ENCODE results near the gene ZNF618.

ZNF618 gene

DNA sequence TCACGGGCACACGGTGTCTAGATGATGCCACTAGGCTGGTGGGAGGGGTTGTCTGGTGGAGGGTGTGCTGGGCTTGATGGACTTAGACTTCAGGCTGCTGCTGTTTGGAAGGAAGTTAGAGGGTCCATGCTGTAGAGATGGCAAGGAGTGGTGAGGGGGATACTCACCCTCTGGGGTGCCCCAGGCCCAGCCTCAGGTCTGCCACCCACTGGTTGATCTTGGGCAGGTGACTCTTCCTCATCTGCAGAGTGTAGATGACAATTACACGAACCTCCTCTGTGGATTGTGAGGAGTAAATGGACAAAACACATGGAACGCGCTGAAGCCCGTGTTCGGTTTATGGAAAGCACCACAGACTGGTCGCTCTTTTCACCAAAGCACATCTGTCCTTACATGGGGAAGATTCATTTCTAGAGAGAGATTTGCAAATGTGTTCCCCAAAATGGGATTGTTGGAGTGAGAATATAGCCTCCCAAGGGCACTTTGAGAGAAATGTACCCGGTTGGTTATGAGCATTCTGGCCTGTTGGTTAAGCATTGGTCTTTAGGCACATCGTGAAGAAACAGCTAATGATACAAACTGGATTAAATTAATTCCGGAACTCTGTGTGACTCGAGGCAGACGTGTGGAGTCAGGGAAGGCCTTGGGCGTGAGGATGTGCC lies 58.2 kb downstream of the ZNF618 start:
- no peak for DNase-seq

DNA sequence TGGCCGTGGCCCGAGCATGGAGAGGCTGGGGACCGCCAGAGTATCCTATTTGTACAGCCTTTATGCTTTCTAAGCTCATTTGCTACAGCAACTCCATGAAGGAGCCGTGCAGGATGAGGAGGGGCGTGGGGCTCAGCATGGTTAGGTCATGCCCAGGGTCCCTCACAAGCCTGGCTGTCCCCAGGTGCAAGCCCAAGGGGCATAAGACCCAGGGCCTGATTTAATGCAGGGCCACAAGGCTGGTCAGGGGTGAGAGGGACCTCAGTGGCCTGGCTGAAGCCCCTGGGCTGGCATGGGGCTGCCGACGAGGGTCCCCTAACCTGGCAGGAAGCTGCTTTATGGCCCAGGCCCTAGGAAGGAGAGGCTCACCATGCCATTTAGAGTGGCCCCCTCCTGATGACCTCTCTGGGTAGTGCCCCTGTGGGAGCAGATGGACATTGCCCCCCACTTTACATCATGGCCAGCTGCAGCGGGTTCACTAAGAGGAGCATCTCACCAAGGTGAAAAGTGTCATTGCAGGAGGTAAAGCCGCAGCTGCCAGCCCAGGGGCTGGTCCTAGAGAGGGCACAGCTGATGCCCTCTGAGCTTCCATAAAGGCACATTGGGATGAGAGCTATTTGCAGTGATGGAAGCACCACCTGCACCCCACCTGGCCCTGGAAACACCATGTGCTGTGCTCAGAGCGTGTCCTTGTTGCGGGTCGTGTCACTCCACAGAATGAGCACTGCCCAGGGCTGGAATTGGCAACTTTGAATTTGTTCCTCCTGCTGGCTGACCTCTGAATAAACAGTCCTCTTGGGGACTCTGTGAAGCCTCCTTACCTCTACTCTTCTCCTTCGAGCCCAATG lies 58.9 kb downstream of the ZNF618 start:
- no peak for DNase-seq

DNA sequence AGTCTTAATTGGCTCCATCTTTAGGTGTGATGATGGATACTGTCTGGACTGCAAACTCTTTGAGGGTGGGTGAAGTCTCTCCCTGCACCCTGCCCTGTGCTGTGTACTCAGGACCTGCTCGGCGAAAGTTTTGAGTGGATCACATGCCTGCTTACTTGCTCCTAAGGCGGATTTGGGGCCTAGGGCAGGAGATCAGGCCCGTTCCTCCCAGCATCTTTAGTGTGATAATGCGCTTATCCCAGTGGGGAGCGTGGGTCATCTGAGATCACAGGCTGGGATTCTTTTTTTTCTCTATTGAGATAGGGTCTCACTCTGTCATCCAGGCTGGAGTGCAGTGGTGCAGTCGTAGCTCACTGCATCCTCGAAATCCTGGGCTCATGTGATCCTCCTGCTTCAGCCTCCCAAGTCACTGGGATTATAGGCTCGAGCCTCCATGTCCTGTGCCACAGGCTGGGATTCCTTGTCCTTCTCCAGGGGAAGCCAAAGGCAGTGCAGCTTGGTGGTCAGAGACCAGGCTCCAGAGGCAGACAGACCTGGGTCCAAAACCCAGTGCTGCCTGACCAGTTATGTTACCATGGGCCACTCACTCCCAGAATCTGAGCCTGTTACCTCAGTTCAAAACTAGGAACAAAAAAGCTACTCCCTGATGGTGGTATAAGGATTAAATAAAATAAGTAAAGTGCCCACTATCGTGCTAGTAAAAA lies 59.7 kb downstream of the ZNF618 start:
- DNase-seq, result no peak

DNA sequence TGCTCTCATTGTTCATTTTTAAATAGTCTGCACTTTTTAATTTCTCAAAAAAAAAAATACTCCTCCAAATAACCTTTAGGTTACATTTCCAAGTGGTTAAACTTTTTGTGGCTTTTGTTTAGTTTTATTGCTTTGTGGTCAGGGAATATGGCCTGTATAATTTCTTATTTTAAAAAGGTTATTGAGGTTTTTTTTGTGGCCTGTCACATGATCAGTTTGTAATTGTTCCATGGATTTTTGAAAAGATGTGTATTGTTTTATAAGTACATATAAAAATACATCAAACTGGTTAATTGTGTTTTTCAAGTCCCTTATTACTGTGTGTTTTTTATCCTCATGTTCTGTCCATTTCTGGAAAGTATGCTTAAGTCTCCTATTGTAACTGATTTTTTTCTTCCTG lies 64.0 kb downstream of the ZNF618 start:
- no peak for DNase-seq

DNA sequence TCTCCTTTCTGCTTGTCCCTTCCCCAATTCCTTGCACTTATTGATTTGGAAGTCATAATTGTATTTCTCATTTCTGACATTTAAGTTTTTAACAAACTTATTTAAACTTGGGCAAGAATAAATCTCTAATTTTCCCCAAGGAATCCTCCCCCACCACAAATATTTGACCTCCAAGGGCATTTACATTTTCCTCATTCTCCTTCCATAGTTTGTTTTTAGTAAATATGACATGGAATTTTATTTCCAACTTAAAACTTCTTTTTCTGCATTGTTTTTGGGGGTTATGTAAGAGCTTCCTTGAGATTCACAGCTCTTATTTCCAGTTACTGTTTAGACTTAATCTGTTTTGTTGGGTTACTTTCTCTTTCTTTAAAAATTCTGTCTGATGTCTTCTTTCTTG lies 64.9 kb downstream of the ZNF618 start:
- no peak for DNase-seq

DNA sequence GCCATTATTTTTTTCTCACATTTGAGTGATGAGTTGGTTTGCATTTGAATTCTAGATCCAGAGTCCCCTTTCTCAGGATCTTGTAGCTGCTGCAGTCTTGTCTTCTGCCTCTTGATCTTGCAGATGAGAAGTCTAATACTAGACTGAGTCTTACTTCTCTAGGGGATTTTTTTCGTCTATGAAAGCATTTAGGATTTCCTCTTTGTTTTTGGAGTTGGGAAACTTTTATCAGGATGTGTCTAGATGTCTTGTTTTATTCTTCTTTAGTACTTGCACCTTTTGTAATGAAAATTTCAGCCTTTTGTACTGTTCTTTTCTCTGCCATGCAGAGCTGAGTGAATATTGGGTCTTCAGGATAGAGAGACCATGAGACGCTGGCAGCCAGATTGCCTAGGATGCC lies 65.4 kb downstream of the ZNF618 start:
- no peak for DNase-seq

DNA sequence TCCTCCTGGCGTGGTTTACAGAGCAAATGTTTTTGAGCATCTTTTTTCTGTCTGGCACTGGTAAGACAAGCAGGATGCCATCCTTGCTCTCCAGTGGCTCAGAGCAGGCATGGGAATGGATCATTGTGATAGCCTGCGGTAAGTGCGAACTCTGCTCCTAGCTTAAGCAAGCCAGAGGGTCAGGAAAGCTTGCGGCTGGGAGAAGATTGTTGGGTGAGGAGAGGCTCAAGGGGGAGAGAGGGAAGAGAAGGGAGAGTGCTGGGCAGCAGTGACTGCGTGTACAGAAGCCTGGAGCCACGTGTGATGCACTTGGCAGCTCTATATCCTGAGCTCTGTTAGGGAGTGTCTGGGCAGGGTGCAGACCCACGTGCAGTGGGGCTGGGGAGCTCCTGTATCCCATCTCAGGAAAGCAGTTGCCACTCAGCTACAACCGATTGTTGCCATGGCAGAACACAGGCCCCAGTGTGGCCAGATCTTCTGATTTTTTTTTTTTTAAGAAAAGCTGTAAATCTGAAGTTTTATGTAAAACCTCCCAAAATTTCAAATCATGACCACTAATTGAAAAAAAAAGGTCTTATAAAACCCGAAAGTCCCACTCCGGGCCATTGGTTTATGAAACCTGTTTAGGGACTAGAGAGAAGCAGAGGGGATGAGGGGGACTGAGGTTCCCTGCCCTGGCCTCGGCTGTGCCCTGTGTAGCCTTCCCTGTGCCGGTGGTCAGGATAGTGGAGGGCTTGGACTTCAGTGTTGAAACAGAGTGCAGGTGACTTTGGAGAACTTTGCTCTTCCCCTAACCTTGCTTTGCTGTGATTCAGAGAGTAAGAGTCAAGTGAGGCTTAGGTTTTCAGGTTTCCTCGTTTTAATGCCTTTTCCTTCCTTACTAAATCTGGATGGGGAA lies 67.3 kb downstream of the ZNF618 start:
- DNase-seq, result no peak

DNA sequence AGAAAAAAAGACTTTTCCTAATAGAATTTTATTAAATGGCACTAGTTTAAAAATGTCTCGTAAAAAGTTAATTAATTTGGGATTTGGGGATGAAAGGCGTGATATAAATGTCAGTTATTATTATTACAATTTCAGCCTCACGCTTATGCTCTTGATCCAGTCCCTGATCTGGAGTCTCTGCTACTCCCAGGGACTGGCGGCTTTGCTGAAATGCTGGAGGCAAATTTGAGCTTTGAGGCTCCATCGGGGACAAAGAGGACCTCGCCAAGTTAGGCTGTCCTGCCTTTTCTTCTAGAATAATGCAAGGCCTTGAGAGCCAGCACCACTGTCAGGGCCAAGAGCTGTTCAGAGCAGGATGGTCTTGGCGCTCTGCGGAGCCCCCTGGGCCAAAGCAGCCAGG lies 69.7 kb downstream of the ZNF618 start:
- no peak for DNase-seq

DNA sequence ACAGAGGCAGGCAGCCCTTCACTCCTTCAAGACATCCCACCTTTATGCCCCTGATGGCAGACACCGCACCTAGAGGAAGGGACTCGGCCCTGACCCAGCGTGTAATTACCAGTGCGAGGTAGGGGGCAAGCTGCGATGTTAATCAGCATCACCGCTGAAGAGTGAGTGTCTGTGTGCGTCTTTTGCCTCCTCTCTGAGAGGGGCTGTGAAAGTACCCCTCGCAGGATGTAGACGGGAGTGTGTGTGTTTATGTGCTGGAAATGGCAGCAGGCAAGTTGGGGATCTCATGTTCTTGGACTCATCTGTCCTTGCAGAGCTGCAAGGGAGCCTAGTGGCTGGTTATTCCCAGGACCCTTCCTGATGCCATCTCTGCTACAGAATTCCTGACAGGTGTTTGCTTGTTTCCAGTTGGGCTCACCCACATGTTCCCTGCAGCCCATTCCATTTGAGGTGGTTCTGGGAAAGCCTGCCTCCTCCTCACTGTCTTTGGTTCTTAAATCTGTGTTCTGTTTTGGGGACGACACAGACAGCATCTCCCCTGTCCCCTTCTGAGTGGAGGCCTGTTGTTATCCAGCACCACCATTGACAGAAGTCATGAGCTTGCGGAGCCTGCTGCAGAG lies 70.5 kb downstream of the ZNF618 start:
- DNase-seq, result no peak

DNA sequence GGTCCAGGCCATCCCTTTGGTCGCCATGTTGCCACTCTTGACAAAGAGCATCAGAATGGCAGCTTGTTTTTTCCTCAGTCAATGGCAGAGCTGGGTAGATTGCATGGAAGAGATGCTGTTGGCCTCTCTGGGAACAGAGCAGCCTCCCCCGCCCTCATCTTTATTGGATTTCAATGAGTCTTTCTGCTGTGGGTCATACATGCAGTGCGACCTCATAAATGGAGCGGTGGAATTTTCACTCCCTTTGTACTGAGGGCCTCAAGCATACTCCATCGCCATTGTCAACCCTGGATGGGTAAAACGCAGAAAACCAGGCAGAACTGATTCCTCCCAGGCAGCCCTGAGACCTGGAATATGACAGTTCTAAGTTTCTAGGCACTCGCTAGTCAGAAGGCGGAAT lies 71.8 kb downstream of the ZNF618 start:
- no peak for DNase-seq

DNA sequence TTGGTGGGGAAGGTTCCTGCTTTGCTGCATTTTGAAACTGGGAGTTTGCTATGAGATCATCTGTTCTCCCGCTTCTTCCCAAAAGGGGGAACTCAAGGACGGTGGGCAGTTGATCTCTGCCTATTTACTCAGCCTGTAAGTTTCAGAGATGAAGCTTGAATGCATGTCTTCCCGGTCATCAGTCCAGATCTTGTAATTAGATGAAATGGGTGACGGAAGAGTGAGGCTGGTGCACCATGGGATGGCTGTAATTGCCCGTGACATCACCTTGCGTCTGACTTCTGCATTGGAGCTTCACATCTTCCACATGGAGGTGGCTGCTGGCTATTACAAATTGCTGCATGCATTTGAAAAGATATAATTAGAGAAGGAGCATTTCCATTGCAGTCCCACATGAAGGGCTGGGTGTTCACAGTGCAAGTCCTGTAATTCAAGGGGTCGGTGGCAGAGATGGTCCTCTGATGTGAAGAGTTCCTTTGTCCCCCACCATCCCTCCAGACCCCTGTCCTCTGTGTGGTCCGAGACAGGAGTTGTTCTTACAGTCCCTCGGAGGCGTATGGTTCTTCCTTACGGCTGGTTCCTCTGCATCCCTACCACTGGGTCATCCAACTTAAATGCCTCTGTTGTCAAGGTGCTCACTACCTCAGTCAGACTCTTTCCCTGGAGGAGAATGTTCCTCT lies 72.9 kb downstream of the ZNF618 start:
- no peak for DNase-seq

DNA sequence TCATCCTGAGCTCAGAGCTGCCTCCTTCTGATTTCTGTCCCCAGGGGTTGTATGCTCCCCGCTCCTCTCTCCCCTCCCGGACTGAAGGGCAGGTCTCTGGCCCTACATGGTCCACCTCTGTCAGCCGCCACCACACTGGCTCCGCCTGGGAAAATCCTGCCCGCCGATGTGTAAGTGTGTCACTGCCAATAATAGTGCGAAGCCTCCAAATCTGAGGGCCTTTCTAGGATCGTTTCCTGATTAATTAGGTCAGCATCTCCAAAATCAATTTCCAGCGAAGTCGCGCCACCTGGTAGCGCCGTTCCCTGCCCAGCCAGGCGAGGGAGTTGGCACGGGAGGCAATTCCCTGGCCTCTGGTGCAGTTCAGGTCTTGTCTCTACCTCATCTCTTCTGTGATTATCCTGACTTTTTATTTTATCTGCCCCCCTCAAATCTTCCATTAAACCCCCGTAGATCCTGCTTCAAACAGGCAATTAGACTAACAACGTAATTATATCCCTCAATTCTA lies 73.5 kb downstream of the ZNF618 start:
- DNase-seq, result no peak

DNA sequence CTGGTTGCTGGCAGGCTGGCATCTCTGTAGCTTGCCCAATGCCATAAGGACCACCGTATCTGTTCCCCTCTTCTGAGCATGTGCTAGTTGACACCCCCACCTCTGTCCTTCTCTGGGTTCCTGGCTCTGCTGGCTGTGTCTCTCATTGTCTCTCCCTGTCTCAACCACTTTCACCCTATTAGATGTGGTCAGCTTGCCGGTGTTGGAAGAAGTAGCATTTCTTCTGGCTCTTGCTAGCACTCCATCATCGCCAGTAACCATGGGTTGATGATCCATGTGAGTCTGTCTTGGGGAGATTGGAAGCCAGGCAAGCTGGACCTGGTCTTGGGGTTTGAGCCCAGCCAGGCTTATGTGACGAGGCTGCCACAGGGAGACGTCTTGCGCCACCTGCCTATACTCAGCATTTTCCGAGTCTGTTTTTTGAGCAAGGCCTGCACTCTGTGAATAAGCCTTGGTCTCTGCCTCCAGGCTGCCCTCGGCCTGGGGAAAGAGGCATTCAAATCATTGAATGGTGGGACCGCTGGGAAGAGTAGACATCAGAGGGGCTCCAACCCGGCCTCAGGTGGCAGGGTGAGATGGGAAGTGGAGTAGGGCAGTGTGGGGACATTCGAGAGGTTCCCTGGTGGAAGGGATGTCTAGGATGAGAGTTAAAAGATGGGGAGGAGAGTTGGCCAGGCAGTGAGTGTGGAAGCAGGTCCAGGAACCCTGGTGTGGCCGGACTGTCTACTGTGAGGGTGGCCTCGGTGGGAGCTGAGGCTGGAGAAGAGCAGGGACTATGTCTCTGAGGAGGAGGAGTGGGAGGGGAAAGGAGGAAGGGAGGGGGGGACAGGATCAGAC lies 74.3 kb downstream of the ZNF618 start:
- no peak for DNase-seq

DNA sequence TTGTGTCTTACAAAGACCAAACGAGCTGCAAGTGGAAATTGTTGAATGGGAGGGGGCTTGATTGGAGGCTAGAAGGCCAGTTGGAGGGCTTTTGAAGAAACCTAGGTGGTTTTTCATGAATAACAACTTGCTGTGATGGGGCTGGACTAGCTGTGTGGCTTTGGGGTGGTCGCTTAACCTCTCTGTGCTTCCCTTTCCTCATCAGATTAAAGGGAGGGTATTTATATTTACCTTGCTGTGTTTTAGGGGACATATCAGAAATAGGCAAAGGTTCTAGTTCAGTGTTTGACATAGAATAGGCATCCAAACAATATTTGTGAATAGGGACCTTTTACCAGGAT lies 74.9 kb downstream of the ZNF618 start:
- DNase-seq, result no peak

DNA sequence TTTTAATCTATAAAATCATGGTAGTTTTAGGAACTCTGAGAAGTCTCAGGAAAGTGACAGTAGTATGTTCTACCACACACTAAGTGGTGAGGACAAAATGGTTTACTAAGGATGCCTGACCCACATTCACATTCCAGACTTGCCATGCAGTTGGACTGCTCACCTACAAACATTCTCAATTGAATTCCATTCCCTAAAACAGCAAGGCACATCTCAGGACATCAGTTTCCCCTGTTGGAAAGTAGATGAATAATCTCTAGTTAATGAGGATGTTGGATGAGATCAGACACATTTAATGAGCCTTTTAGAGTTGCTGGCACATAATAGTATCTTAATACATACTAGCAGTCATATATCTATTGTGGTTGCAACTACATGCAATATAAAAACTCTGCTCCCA lies 76.6 kb downstream of the ZNF618 start:
- no peak for DNase-seq

DNA sequence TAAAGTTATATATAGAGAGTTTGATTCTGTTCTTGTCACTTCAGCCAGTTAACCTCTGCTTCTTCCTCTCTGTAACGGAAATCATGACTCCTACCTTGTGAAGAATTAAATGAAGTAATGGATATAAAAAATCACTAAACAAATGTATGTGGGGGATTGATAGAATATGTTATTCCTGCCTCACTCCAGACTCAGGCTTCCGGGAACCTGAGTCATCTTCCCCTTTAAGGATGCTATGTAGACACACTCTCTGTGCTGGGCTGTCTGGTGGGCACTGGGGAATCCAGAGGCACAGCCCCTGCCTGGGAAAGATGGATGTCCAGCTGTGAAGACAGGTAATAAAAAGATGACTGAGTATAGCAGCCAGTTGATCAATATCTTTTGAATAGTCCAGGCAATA lies 77.4 kb downstream of the ZNF618 start:
- DNase-seq, result no peak

DNA sequence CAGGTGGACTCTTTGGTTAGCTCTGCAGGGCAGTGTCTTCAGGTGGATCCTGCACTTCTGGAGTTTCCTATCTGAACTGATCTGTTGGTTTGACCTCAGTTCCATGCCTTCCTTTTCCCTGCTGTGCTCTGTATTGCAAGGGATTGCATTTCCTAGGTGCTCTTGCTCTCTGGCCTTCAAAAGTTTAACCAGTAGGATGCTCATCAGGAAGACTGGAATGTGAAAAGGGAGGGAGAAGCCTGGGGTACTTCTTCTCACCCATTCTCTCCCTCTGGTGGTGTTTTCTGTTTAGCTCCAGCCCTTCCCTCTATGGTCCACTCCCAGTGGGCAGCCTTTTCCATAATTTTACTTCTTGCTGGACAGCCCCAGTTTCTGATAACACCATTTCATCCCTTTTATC lies 78.5 kb downstream of the ZNF618 start:
- DNase-seq, result no peak

DNA sequence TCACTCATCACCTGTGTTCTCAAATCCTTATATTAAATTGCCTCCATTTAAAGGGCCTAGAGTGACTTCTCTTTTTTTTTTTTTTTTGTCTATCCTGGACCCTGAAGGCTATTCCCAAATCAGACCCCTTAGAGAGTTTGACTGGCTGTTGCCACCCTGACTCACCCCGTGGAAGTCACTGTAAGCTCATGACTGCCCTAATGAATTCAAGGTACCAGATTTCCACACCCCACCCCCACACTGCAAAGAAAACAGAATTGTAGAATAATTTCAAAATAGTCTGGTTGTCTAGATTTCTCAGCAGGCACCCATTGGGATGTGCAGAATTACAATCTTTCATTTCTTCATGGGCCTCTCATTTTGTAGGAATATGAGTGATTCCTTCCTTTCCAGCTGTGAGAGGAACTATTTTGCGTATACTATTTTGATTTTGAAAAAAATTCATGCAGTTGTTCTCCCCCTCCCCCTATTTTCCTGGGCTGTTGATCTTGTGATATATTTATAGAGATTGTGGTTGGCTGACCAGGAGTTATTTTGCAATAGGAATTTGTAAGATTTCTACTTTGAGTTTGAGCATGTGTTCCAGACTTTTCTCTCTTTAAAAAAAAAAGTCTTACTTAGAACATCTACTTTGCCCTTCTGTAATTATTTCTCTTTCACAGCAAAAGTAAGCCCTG lies 79.1 kb downstream of the ZNF618 start:
- no peak for DNase-seq

DNA sequence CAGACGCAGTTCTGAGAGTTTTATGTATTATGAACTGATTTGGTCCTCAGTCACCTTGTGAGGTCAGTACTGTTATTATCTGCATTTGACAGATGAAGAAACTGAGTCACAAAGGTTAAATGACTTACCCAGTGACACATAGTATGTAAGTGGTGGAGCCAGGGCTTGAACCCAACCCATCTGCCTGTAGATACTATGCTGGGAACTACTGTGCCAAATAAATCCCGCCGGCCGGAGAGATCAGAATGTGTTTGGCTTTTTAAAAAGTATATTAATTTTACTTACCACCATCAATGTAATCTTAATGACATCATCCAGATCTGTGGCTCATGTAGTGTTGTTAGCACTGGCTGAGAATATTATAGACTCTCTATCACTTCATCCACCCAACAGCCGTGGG lies 80.8 kb downstream of the ZNF618 start:
- DNase-seq, result no peak

DNA sequence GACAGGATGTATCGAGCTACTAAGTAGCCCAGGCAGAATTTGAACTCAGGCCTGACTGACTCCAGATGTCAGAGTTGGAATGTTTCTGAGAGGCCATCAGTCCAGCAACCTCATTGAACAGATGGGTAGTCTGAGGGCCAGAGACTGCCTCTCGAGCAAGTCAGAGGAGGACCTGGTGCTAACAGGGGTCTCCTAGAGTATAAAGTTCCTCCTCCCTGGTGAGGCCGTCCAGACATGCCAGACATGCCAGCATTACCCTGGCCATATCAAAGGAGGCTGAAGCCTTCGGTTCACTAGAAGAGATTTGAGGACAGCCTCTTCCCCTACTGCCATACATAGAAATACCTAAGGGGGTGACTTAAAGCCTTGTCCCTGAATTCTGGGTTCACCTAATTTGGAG lies 81.2 kb downstream of the ZNF618 start:
- no peak for DNase-seq

All from CD4-positive, alpha-beta T cell treated with Interleukin-4 for 1 hour (primary cell).